Thyroid gland (tissue), 4 donors: Measurements from ENCODE around the gene EP400. TPM values are rescaled to one million over a fixed set of nuclear protein-coding genes. Genes with fewer than 3 reads are reported as not detected.
A peak's percentile ranks its signal among the peaks of the same experiment; 100 is the strongest.

ENCODE experiments used
- DNase-seq, 2 donors: peaks; one replicate each; pipeline ENCODE4 v3.0.0-alpha.2; 2019
- H3K27ac ChIP-seq, 3 donors: fragments of 200-600 bp; sonication (generic); 1 replicate in 2 of 3; 2 replicates in 1 of 3; pipeline ENCODE4 v1.5.1; 2016 to 2019; ENCODE audit warnings: mild to moderate bottlenecking in 1 of 3, moderate library complexity in 1 of 3
- H3K27me3 ChIP-seq: fragments of 200-600 bp; sonication (generic); one replicate; pipeline ENCODE4 v1.5.1; 2019
- H3K36me3 ChIP-seq, 2 donors: fragments of 200-600 bp; sonication (generic); one replicate each; pipeline ENCODE4 v1.5.1; 2016 to 2019
- H3K4me1 ChIP-seq, 2 donors: fragments of 200-600 bp; sonication (generic); one replicate each; pipeline ENCODE4 v1.5.1; 2017 to 2019
- H3K4me3 ChIP-seq, 3 donors: fragments of 200-600 bp; sonication (generic); replicated peaks in 1 of 3; 1 replicate in 2 of 3; 2 replicates in 1 of 3; pipeline ENCODE4 v1.5.1; 2016; ENCODE audit warnings: mild to moderate bottlenecking in 1 of 3
- H3K9me3 ChIP-seq: fragments of 200-600 bp; sonication (generic); one replicate; pipeline ENCODE4 v1.5.1; 2017
- POLR2A ChIP-seq, 2 donors: fragments of 450-650 bp; IDR thresholded peaks; one replicate each; pipeline ENCODE4 v1.6.1; 2017; ENCODE audit warnings: antibody characterized with exemption in 2 of 2, mild to moderate bottlenecking in 2 of 2, moderate library complexity in 1 of 2
- WGBS, 2 donors: methylation state at CpG; one replicate each; pipeline ENCODE4 v1.1.5; 2017; 5-methylcytosine and 5-hydroxymethylcytosine counted together
- intact Hi-C: fragments of 100-400 bp; cut with DNase I; formaldehyde crosslinking; loops from one replicate; pipeline ENCODE4 v1.15.1; 2023
- small RNA-seq: library from RNA; depleted of rRNA; stranded (forward); fragments of <200 nt; gene quantifications from one replicate; pipeline ENCODE3, GENCODE V24; 2016
- total RNA-seq, 4 donors: library from RNA; depleted of rRNA; stranded (reverse); fragments of >200 nt; gene quantifications; one replicate each; pipeline ENCODE4 v1.2.3, GENCODE V29; 2016
- TF ChIP-seq, protein P1 (sequence below), 6 experiments: fragments of 200-600 bp in 3 of 6; fragments of 450-650 bp in 3 of 6; sonication (generic) in 3 of 6; IDR thresholded peaks; one replicate each; pipeline ENCODE4 v1.5.1; 2016 to 2019; ENCODE audit warnings: antibody characterized with exemption in 6 of 6, mild to moderate bottlenecking in 2 of 6, inconsistent platforms in 1 of 6, moderate library complexity in 1 of 6

Gene EP400
- total RNA-seq, 4 donors from 2014 or later = 22.1 to 51.8 (median 25.4) TPM

DNA sequence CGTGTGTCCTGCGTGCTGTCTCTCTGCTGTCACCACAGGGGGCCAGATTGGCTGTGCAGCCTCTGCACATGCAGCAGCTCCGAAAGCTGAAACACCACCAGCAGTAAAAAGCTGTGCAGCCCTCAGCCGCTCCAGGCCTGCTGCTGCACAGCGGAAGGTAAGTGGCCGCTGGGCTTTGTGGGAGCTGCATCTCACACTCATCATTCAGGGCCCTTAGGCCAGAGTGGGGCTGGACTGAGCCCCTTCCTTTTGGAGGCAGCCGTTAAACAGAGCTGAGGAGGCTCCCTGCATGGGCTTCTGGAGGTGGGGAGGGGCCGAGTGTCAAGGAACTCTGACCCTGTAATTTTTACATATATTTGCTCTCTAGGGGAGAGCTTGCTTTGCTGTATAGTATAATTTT, 177.3 kb downstream of the EP400 start:
- H3K4me3 ChIP-seq = no peak overlapping the region
- WGBS, 2 donors = 96 to 100% methylated on average over 3 to 8 of the region's 8 CpGs
- H3K27me3 ChIP-seq = no peaks in the 10 kb centered on the region
- H3K4me1 ChIP-seq = no peaks in the 10 kb centered on the region
- DNase-seq = no peak
- H3K36me3 ChIP-seq = peaks cover 26 to 30% of the 10 kb centered on the region in 2 donors
- intact Hi-C loops = no loop called here
- no peak for TF ChIP-seq POLR2A (IDR thresholded peaks at IDR 0.05)
- TF ChIP-seq, protein P1, sequence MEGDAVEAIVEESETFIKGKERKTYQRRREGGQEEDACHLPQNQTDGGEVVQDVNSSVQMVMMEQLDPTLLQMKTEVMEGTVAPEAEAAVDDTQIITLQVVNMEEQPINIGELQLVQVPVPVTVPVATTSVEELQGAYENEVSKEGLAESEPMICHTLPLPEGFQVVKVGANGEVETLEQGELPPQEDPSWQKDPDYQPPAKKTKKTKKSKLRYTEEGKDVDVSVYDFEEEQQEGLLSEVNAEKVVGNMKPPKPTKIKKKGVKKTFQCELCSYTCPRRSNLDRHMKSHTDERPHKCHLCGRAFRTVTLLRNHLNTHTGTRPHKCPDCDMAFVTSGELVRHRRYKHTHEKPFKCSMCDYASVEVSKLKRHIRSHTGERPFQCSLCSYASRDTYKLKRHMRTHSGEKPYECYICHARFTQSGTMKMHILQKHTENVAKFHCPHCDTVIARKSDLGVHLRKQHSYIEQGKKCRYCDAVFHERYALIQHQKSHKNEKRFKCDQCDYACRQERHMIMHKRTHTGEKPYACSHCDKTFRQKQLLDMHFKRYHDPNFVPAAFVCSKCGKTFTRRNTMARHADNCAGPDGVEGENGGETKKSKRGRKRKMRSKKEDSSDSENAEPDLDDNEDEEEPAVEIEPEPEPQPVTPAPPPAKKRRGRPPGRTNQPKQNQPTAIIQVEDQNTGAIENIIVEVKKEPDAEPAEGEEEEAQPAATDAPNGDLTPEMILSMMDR (IDR thresholded peaks at IDR 0.05) = no peak
- H3K9me3 ChIP-seq = no peaks in the 10 kb centered on the region
- H3K27ac ChIP-seq = no peak overlapping the region

DNA sequence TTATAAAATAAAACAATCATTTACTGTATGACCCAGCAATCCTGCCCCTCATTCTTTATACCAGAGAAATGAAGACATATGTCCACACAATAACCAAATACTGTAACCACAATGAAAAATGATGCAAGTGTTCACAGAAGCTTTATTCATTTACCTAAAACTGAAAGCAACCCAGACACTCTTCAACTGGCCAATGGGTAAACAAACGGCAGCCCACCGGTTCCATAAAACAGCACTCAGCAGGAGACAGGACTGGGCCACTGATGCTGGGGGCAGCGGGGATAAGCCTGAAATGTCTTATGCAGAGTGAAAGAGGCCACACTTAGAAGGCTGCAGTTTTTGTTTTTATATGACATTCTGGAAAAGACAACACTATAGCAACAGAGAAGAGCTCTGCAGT, 179.3 kb downstream of the EP400 start:
- Histone ChIP-seq H3K36me3 (peaks cover 18 to 24% of the 10 kb centered on the region in 2 donors), H3K27me3 (no peaks in the 10 kb centered on the region), H3K4me3 (no peak overlapping the region), H3K4me1 (no peaks in the 10 kb centered on the region), H3K27ac (no peak overlapping the region), H3K9me3 (no peaks in the 10 kb centered on the region)
- no peak for DNase-seq
- intact Hi-C loops = no loop called here
- no peak for TF ChIP-seq POLR2A (IDR thresholded peaks at IDR 0.05)
- TF ChIP-seq, protein P1 (IDR thresholded peaks at IDR 0.05) = no peak
- 98 to 99% methylated on average over 3 of the region's 3 CpGs for WGBS, 2 donors

DNA sequence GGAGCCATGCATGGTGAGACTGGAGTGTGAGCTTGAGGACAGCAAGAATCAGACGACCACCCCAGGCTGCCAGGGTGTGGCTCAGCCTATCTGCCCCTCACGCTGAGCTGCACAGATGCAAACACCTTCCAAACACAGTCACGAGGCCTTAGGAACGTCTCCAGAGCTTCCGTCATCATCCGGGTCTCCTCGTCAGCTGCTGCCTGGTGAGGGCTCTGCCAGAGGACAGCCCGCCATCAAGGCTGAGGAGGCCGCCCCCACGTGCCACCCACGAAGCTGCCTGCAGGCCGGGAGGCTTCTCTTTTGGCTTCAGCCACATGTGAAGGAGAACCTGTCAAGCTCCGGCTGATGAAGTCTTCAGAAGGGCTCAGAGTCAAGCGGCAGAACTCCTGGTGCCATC, 180.9 kb downstream of the EP400 start:
- H3K27me3 ChIP-seq = no peaks in the 10 kb centered on the region
- no peaks in the 10 kb centered on the region for H3K9me3 ChIP-seq
- H3K4me1 ChIP-seq = no peaks in the 10 kb centered on the region
- intact Hi-C loops = no loop called here
- no peak overlapping the region for H3K27ac ChIP-seq
- WGBS, 2 donors = 97 to 99% methylated on average over 9 to 14 of the region's 14 CpGs
- H3K36me3 ChIP-seq = peaks cover 12 to 22% of the 10 kb centered on the region in 2 donors
- TF ChIP-seq POLR2A (IDR thresholded peaks at IDR 0.05) = no peak
- TF ChIP-seq, protein P1 (IDR thresholded peaks at IDR 0.05) = no peak
- no peak overlapping the region for H3K4me3 ChIP-seq
- no peak for DNase-seq

Small RNA genes within 50 kb of the gene (small RNA-seq; reads per million reads assigned to genes)
- gene AC131009.3 (not detected), gene AC137590.2 (not detected), gene SNORA49 (28.2 reads per million, percentile 95 among the genes with 10 or more reads in this experiment)

Other genes with a start within 250 kb of the EP400 start
- gene SFSWAP, start 238.9 kb upstream of the EP400 start, total RNA-seq = 10 to 100 TPM; 36.4 to 50.8 (median 42.6) TPM
- gene MMP17, start 121.5 kb upstream of the EP400 start, total RNA-seq = 10 to 100 TPM in 1 of 4 donors, 1 to 10 TPM in 2, under 1 TPM in 1; 0.38 to 10.1 (median 4.1) TPM
- 10 to 100 TPM; 21.1 to 27.7 (median 21.7) TPM for gene ULK1, start 55.3 kb upstream of the EP400 start, total RNA-seq
- gene PUS1, start 20.7 kb upstream of the EP400 start, total RNA-seq = 10 to 100 TPM; 10.9 to 23.6 (median 16.4) TPM
- gene DDX51, start 194.4 kb downstream of the EP400 start, total RNA-seq = 10 to 100 TPM; 11.2 to 23.1 (median 13.7) TPM
- 10 to 100 TPM in 2 of 4 donors, 1 to 10 TPM in 2; 9.3 to 22.4 (median 10.1) TPM for gene NOC4L, start 194.5 kb downstream of the EP400 start, total RNA-seq